Endothelial cell of umbilical vein (primary cell): ENCODE measurements around the gene PRF1. TPM values are rescaled to one million over a fixed set of nuclear protein-coding genes. Genes with fewer than 3 reads are reported as not detected.

Experiments used
- BruUV-seq: library from RNA; stranded (reverse); fragments of 400-500 nt; replicated peaks from 2 replicates; lab custom pipeline; 2021; lab: Mats Ljungman, UMichigan
- CTCF ChIA-PET: fragments of 300-600, 350-600 bp; sonication (Branson Sonifier 250); formaldehyde crosslinking; loops from one replicate; lab custom pipeline; 2021; ENCODE audit warnings: antibody characterized with exemption, inconsistent platforms; lab: Charles Lee
- POLR2A ChIA-PET: fragments of 300-600, 350-600 bp; sonication (Branson Sonifier 250); formaldehyde crosslinking; loops from one replicate; lab custom pipeline; 2021; ENCODE audit warnings: antibody characterized with exemption, inconsistent platforms; lab: Charles Lee
- DNase-seq: peaks from one replicate; pipeline ENCODE4 v3.0.0-alpha.2; 2011; ENCODE audit warnings: low read depth, low spot score
- FAIRE-seq: peaks from 2 replicates; lab custom pipeline; 2011; peaks lifted over from hg19 to GRCh38; lab: Jason Lieb, UNC
- H2AFZ ChIP-seq: 2 replicates; pipeline ENCODE4 v1.6.0; 2012; ENCODE audit warnings: low read depth, low read length, control low read depth, inconsistent platforms
- H3K27ac ChIP-seq: 2 replicates; pipeline ENCODE4 v1.5.1; 2011; ENCODE audit warnings: low read depth, mild to moderate bottlenecking, control low read depth, low read length, moderate library complexity; ENCODE audit not compliant: insufficient read depth
- H3K27me3 ChIP-seq, 2 experiments: 2 replicates each; pipeline versions ENCODE4 v1.6.0 to v1.6.1; 2011; ENCODE audit warnings: low read length in 2 of 2, mixed read lengths in 1 of 2; ENCODE audit not compliant: control insufficient read depth in 2 of 2, insufficient read depth in 2 of 2
- H3K36me3 ChIP-seq, 2 experiments: 2 replicates in 1 of 2; 3 replicates in 1 of 2; pipeline ENCODE4 v1.5.1; 2011; ENCODE audit warnings: low read length in 2 of 2, mild to moderate bottlenecking in 1 of 2, moderate library complexity in 1 of 2; ENCODE audit not compliant: control insufficient read depth in 2 of 2, insufficient read depth in 2 of 2; ENCODE audit errors: extremely low read depth in 1 of 2
- H3K4me1 ChIP-seq: 3 replicates; pipeline ENCODE4 v1.5.1; 2011; ENCODE audit warnings: mild to moderate bottlenecking, low read length; ENCODE audit not compliant: control insufficient read depth, insufficient read depth; ENCODE audit errors: extremely low read depth
- H3K4me2 ChIP-seq: 2 replicates; pipeline ENCODE4 v1.6.1; 2011; ENCODE audit warnings: low read length, control low read depth, mixed read lengths; ENCODE audit not compliant: insufficient read depth
- H3K4me3 ChIP-seq, 3 experiments: fragments of 200-600 bp in 1 of 3; sonication (generic), shearing (Covaris generic) in 1 of 3; replicated peaks in 1 of 3; 2 replicates each; pipeline ENCODE4 v1.5.1; 2011 to 2016; ENCODE audit warnings: control low read depth in 3 of 3, low read length in 3 of 3, mild to moderate bottlenecking in 2 of 3, inconsistent platforms in 1 of 3, low read depth in 1 of 3, moderate library complexity in 1 of 3; ENCODE audit not compliant: insufficient read depth in 1 of 3
- H3K79me2 ChIP-seq: 2 replicates; pipeline ENCODE4 v1.6.0; 2012; ENCODE audit warnings: low read length, inconsistent platforms; ENCODE audit not compliant: control insufficient read depth, insufficient read depth
- H3K9ac ChIP-seq: replicated peaks from 2 replicates; pipeline ENCODE3; 2011; ENCODE audit warnings: low read length, control low read depth; ENCODE audit not compliant: insufficient read depth; ENCODE audit errors: extremely low read depth
- H3K9me1 ChIP-seq: replicated peaks from 3 replicates; pipeline ENCODE4 v1.6.0; 2011; ENCODE audit warnings: mild to moderate bottlenecking, low read length; ENCODE audit not compliant: control insufficient read depth, insufficient read depth; ENCODE audit errors: extremely low read depth
- H3K9me3 ChIP-seq: replicated peaks from 2 replicates; pipeline ENCODE4 v1.5.1; 2012; ENCODE audit warnings: low read length, inconsistent platforms; ENCODE audit not compliant: control insufficient read depth, insufficient read depth
- H4K20me1 ChIP-seq: replicated peaks from 2 replicates; pipeline ENCODE3; 2011; ENCODE audit warnings: mild to moderate bottlenecking, low read length; ENCODE audit not compliant: control insufficient read depth, insufficient read depth; ENCODE audit errors: extremely low read depth
- CTCF ChIP-seq, 2 donors: IDR thresholded peaks; 1 replicate in 1 of 2; 2 replicates in 1 of 2; pipeline ENCODE4 v1.5.1; 2011; ENCODE audit warnings: low read length in 2 of 2, mild to moderate bottlenecking in 2 of 2, moderate library complexity in 2 of 2, control low read depth in 1 of 2, inconsistent platforms in 1 of 2, low read depth in 1 of 2; ENCODE audit not compliant: insufficient read depth in 1 of 2; ENCODE audit errors: extremely low read depth in 1 of 2
- EZH2 ChIP-seq: IDR thresholded peaks from 2 replicates; pipeline ENCODE4 v1.6.1; 2012; ENCODE audit warnings: borderline replicate concordance, low read depth, mild to moderate bottlenecking, moderate library complexity, low read length, inconsistent platforms; ENCODE audit not compliant: severe bottlenecking
- FOS ChIP-seq: IDR thresholded peaks from 2 replicates; pipeline ENCODE4 v1.6.1; 2011; ENCODE audit warnings: mild to moderate bottlenecking, low read length, moderate library complexity, borderline replicate concordance; ENCODE audit not compliant: insufficient read depth
- GATA2 ChIP-seq: IDR thresholded peaks from 2 replicates; pipeline ENCODE4 v1.7.0; 2011; ENCODE audit warnings: low read depth, mild to moderate bottlenecking, moderate library complexity, mixed read lengths, low read length; ENCODE audit not compliant: insufficient read length, insufficient read depth
- JUN ChIP-seq: IDR thresholded peaks from 2 replicates; pipeline ENCODE4 v1.6.1; 2011; ENCODE audit warnings: borderline replicate concordance, low read depth; ENCODE audit not compliant: insufficient read length, insufficient read depth
- MAX ChIP-seq: IDR thresholded peaks from 2 replicates; pipeline ENCODE4 v1.6.1; 2011; ENCODE audit not compliant: insufficient read depth, insufficient read length
- MYC ChIP-seq: IDR thresholded peaks from one replicate; pipeline ENCODE4 v1.6.1; 2011; ENCODE audit warnings: mild to moderate bottlenecking, low read depth, low read length
- POLR2A ChIP-seq: IDR thresholded peaks from 2 replicates; pipeline ENCODE4 v1.6.1; 2012; ENCODE audit warnings: low read depth, mild to moderate bottlenecking, control low read depth, low read length
- POLR2AphosphoS5 ChIP-seq: IDR thresholded peaks from 2 replicates; pipeline ENCODE4 v1.6.1; 2012; ENCODE audit warnings: low read depth, mild to moderate bottlenecking, control low read depth, low read length, moderate library complexity; ENCODE audit not compliant: insufficient read depth
- dilution Hi-C: fragments of 300-500 bp; cut with MboI; formaldehyde crosslinking; loops from one replicate; pipeline ENCODE4 v1.15.0; 2019; ENCODE audit warnings: low sequenced_read_pairs; ENCODE audit not compliant: extremely low pct_ligation_motif_present
- intact Hi-C: fragments of 100-400 bp; cut with micrococcal nuclease; formaldehyde crosslinking; loops from one replicate; pipeline ENCODE4 v1.10.0; 2022
- polyA plus RNA-seq, 4 experiments: library from polyadenylated mRNA; depleted of rRNA in 3 of 4; stranded (reverse) in 3 of 4; unstranded in 1 of 4; fragments of >200 nt; gene quantifications; 2 replicates each; pipeline versions ENCODE4 v1.2.1 to v1.2.3, GENCODE V29; 2011 to 2012; ENCODE audit warnings: missing spikeins in 1 of 4
- total RNA-seq: library from RNA; stranded (reverse); gene quantifications from 2 replicates; pipeline ENCODE4 v1.2.3, GENCODE V29; 2021

The PRF1 gene
- total and polyA plus RNA-seq, 2 donors (not counting 3 experiments of a cell fraction or from before 2014, with no cell fraction given): not detected

DNA sequence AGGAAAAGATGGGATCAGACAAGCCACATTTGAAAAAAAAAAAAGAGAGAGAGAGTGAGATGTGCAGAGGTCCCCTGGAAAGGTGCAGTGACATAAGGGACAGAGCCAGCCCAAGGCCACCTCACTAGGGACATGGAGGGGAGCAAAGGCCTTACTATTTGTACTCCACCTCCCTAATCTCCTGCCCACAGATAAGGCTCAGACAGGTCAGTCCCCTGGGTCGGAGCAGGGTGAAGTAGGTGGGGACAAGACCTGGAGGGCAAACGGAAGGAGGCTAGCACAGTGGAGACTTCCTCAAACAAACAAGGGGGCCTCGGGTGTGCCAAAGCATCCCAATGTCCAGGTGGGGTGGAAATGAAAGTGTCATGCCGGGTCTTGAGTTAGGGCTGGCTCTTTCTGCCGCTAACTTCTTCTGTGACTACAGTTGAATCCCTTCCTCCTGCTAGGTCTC lies 7.0 kb downstream of the PRF1 start:
- dilution Hi-C loops: no loop called here
- no peak for FAIRE-seq
- CTCF ChIA-PET: no interaction called here

More for the DNA sequence above, 7.0 kb downstream of the PRF1 start:
- TF ChIP-seq EZH2 (no peak), POLR2A (no peak), JUN (no peak), FOS (no peak), MYC (no peak), GATA2 (no peak), MAX (no peak), CTCF (IDR thresholded peaks at IDR 0.05; ENCODE audit: extremely low read depth in 1 of 2, insufficient read depth in 1 of 2, low read depth in 1 of 2, low read length in 2 of 2) (no peak), POLR2AphosphoS5 (no peak)
- Histone ChIP-seq H3K9ac (no peak overlapping the region), H3K36me3 (no peaks in the 10 kb centered on the region), H3K79me2 (no peaks in the 10 kb centered on the region), H2AFZ (no peak overlapping the region), H3K4me1 (no peaks in the 10 kb centered on the region), H4K20me1 (no peaks in the 10 kb centered on the region), H3K27me3 (peaks cover 3% of the 10 kb centered on the region in 2 experiments), H3K27ac (no peak overlapping the region), H3K4me3 (no peak overlapping the region), H3K9me1 (no peaks in the 10 kb centered on the region), H3K4me2 (no peak overlapping the region), H3K9me3 (no peaks in the 10 kb centered on the region)
- intact Hi-C loops: no loop called here
- no peak for DNase-seq
- POLR2A ChIA-PET: no interaction called here
- BruUV-seq: no TSS peak
